CD4-positive, alpha-beta T cell (primary cell): ENCODE results near the gene RASA2. TPM values are rescaled to one million over a fixed set of nuclear protein-coding genes. Genes with fewer than 3 reads are reported as not detected.
A peak's percentile ranks its signal among the peaks of the same experiment; 100 is the strongest.

ENCODE experiments used
- ATAC-seq: fragments of 200-7000 bp; cut with Tn5 transposase; one replicate; pipeline ENCODE4 v1.10.0; 2022; ENCODE audit warnings: mild to moderate bottlenecking; ENCODE audit not compliant: poor library complexity
- CTCF ChIA-PET: fragments of 350-600 bp; sonication (Branson Sonifier 250); formaldehyde crosslinking; loops from one replicate; lab custom pipeline; 2021; ENCODE audit warnings: antibody characterized with exemption, inconsistent platforms; lab: Charles Lee
- POLR2A ChIA-PET: fragments of 350-600 bp; sonication (Branson Sonifier 250); formaldehyde crosslinking; loops from one replicate; lab custom pipeline; 2021; ENCODE audit warnings: antibody characterized with exemption, inconsistent platforms; lab: Charles Lee
- DNase-seq, 14 experiments: peaks; one replicate each; pipeline ENCODE4 v3.0.0-alpha.2; 2013 to 2020; ENCODE audit warnings: mixed read lengths in 2 of 14
- H3K27ac ChIP-seq, 2 donors: one replicate each; pipeline versions ENCODE4 v1.5.1 to v1.7.0; 2013; ENCODE audit warnings: low read length in 2 of 2, low read depth in 1 of 2, mild to moderate bottlenecking in 1 of 2
- H3K27me3 ChIP-seq, 2 experiments: 1 replicate in 1 of 2; 2 replicates in 1 of 2; pipeline versions ENCODE4 v1.6.1 to v1.7.0; 2013; ENCODE audit warnings: low read length in 2 of 2, control low read depth in 1 of 2, mild to moderate bottlenecking in 1 of 2, moderate library complexity in 1 of 2; ENCODE audit not compliant: insufficient read depth in 2 of 2, control insufficient read depth in 1 of 2
- H3K36me3 ChIP-seq: one replicate; pipeline ENCODE4 v1.6.1; 2013; ENCODE audit warnings: low read length, control low read depth; ENCODE audit not compliant: insufficient read depth
- H3K4me1 ChIP-seq: one replicate; pipeline ENCODE4 v1.6.1; 2013; ENCODE audit warnings: low read length, control low read depth; ENCODE audit not compliant: insufficient read depth
- H3K4me3 ChIP-seq: one replicate; pipeline ENCODE4 v1.5.1; 2013; ENCODE audit warnings: mild to moderate bottlenecking, low read length, moderate library complexity
- H3K9me3 ChIP-seq, 2 experiments: 1 replicate in 1 of 2; 2 replicates in 1 of 2; pipeline versions ENCODE4 v1.6.1 to v1.7.0; 2013; ENCODE audit warnings: low read length in 2 of 2, mild to moderate bottlenecking in 2 of 2, control low read depth in 1 of 2, moderate library complexity in 1 of 2; ENCODE audit not compliant: control insufficient read depth in 1 of 2, insufficient read depth in 1 of 2
- H3K27ac Mint-ChIP-seq: one replicate; pipeline ENCODE4 v1.8.0; 2020; ENCODE audit warnings: mixed read lengths
- H3K27me3 Mint-ChIP-seq: one replicate; pipeline ENCODE4 v1.8.0; 2021; ENCODE audit warnings: mixed read lengths
- H3K36me3 Mint-ChIP-seq: one replicate; pipeline ENCODE4 v1.8.0; 2021; ENCODE audit warnings: low read depth, mixed read lengths
- H3K4me1 Mint-ChIP-seq: one replicate; pipeline ENCODE4 v1.8.0; 2021; ENCODE audit warnings: low read depth, mixed read lengths
- H3K4me3 Mint-ChIP-seq: one replicate; pipeline ENCODE4 v1.8.0; 2020; ENCODE audit warnings: mild to moderate bottlenecking, mixed read lengths
- H3K9me3 Mint-ChIP-seq: one replicate; pipeline ENCODE4 v1.8.0; 2020; ENCODE audit warnings: mixed read lengths
- intact Hi-C, 2 experiments: fragments of 100-400 bp; cut with DNase I in 1 of 2; cut with micrococcal nuclease in 1 of 2; formaldehyde crosslinking; loops; one replicate each; pipeline versions ENCODE4 v1.15.1 to v1.9.0; 2023 to 2025; cut with DNase I, micrococcal nuclease
- total RNA-seq, 174 experiments: library from RNA in 2 of 174; stranded (reverse) in 2 of 174; gene quantifications; one replicate each; pipeline ENCODE4 v1.2.3 and lab custom pipeline; 2021 to 2026
- TF ChIP-seq, protein P1 (sequence below): fragments of 200-600 bp; IDR thresholded peaks from one replicate; pipeline ENCODE4 v1.8.0; 2022; ENCODE audit warnings: antibody characterized with exemption, mild to moderate bottlenecking

RASA2 gene
- total RNA-seq, 2 experiments from 2014 or later, result 96.1 to 96.4 TPM

DNA sequence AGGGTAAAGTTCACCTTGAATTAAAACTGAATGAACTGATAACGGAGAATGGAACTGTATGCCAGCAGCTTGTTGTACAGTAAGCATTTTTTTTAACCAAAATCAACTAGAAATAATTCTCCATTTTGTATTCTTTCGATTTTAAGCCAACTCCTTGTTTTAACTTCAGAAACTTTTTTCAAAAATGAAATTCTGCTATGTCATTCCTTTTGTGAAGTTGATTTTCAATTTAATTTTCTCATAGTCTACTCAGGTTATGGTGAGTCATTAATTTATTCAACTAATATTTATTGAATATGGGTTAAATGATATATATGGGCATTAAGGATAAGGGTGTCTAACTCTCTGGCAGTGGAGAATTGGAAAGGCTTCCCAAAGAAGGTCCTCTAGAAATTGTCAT lies 53.7 kb downstream of the RASA2 start:
- Mint-ChIP-seq H3K4me3 (no peak overlapping the region), H3K27ac (peak overlapping the region; percentile 62), H3K9me3 (peaks cover 8% of the 10 kb centered on the region), H3K27me3 (no peaks in the 10 kb centered on the region), H3K36me3 (peaks cover 88% of the 10 kb centered on the region), H3K4me1 (peaks cover 76% of the 10 kb centered on the region)
- no peaks in the 10 kb centered on the region for H3K27me3 ChIP-seq
- no peak for ATAC-seq
- POLR2A ChIA-PET, result interaction anchor here (1.9 kb wide), 1 partner anchor 51 kb away, joined by 5 read pairs; no protein-coding TSS in a partner anchor
- no peak overlapping the region for H3K4me3 ChIP-seq
- H3K9me3 ChIP-seq, result peaks cover 4 to 17% of the 10 kb centered on the region in 2 experiments
- TF ChIP-seq, protein P1, sequence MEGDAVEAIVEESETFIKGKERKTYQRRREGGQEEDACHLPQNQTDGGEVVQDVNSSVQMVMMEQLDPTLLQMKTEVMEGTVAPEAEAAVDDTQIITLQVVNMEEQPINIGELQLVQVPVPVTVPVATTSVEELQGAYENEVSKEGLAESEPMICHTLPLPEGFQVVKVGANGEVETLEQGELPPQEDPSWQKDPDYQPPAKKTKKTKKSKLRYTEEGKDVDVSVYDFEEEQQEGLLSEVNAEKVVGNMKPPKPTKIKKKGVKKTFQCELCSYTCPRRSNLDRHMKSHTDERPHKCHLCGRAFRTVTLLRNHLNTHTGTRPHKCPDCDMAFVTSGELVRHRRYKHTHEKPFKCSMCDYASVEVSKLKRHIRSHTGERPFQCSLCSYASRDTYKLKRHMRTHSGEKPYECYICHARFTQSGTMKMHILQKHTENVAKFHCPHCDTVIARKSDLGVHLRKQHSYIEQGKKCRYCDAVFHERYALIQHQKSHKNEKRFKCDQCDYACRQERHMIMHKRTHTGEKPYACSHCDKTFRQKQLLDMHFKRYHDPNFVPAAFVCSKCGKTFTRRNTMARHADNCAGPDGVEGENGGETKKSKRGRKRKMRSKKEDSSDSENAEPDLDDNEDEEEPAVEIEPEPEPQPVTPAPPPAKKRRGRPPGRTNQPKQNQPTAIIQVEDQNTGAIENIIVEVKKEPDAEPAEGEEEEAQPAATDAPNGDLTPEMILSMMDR, result no peak
- no peak overlapping the region for H3K27ac ChIP-seq
- CTCF ChIA-PET, result interaction anchor here (1.0 kb wide), 2 partner anchors 12 to 42 kb away, joined by 3 read pairs; no protein-coding TSS in a partner anchor
- DNase-seq, result no peak
- H3K4me1 ChIP-seq, result no peaks in the 10 kb centered on the region
- intact Hi-C loops, result no loop called here
- H3K36me3 ChIP-seq, result peaks cover 50% of the 10 kb centered on the region

DNA sequence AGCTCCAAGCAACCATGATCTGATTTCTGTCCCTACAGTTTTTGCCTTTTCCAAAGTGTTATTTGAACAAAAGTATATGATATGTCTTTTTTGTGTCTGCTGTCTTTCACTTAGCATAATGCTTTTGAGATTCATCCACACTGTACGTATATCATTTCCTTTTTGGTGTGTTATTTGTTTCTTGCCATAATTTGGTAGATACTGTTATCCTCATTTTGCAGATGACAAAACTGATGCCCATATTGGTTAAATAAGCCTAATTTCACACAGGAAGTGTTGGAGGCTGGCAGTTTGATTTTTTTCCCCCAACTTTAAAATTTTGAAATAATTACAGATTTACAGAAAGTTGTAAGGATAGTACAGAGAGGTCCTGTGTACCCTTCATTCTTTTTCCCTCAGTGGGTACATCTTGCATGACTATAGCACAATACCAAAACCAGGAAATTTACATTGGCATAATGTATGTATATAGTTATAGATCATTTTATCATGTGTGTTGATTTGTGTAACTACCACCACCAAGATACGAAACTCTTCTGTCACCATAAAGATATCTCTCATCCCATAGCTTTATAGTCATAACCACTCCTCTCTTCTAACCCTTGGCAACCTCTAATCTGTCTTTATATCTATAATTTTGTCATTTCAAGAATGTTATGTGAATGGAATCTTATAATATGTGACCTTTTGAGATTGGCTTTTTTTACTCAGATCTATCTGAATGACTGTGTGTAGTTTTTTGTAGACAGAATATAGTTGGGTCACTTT lies 55.6 kb downstream of the RASA2 start:
- H3K4me3 ChIP-seq, result no peak overlapping the region

DNA sequence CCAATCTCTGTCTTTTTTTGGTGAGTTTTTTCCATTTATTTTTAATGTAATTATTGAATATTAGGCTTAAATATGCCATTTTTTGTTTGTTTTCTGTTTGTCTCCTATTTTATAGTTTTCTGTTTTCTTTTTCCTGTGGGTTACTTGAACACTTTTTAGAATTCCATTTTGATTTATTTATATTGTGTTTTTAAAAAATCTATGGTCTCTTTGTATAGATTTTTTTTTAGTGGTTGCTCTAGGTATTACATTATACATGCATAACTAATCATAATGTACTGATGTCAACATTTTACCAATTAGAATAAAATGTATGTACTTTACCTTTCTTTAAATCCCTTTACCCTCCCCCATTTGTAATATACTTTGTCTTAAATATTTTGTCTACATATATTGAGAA lies 56.2 kb downstream of the RASA2 start:
- intact Hi-C loops, result loop anchor here in 1 of 2 experiments (2.0 kb wide), 1 partner anchor 14 kb away; no protein-coding TSS in a partner anchor
- Mint-ChIP-seq H3K9me3 (peaks cover 15% of the 10 kb centered on the region), H3K36me3 (peaks cover 94% of the 10 kb centered on the region), H3K4me1 (peaks cover 85% of the 10 kb centered on the region), H3K4me3 (no peak overlapping the region), H3K27ac (peak overlapping the region; percentile 37), H3K27me3 (no peaks in the 10 kb centered on the region)
- H3K36me3 ChIP-seq, result peaks cover 46% of the 10 kb centered on the region
- no peak overlapping the region for H3K27ac ChIP-seq
- H3K4me1 ChIP-seq, result no peaks in the 10 kb centered on the region
- ATAC-seq (no peak), DNase-seq (no peak)
- ChIA-PET CTCF (no interaction called here), POLR2A (no interaction called here)
- no peak overlapping the region for H3K4me3 ChIP-seq
- peaks cover 4 to 17% of the 10 kb centered on the region in 2 experiments for H3K9me3 ChIP-seq
- H3K27me3 ChIP-seq, result no peaks in the 10 kb centered on the region
- TF ChIP-seq, protein P1, result peak; percentile 37

More for the DNA sequence above, 55.6 kb downstream of the RASA2 start:
- Histone ChIP-seq H3K27ac (peak overlapping the region in 1 of 2 donors; percentile 8), H3K9me3 (peaks cover 4 to 17% of the 10 kb centered on the region in 2 experiments), H3K4me1 (no peaks in the 10 kb centered on the region), H3K27me3 (no peaks in the 10 kb centered on the region), H3K36me3 (peaks cover 46% of the 10 kb centered on the region)
- peak overlapping the region; percentile 0 for H3K4me3 Mint-ChIP-seq
- POLR2A ChIA-PET, result interaction anchor here (0.9 to 1.4 kb wide), 2 partner anchors 10 to 55 kb away, joined by 3 read pairs; no protein-coding TSS in a partner anchor
- H3K27me3 Mint-ChIP-seq, result no peaks in the 10 kb centered on the region
- CTCF ChIA-PET, result no interaction called here
- intact Hi-C loops, result loop anchor here in 1 of 2 experiments (2.0 kb wide), 1 partner anchor 14 kb away; no protein-coding TSS in a partner anchor
- DNase-seq (no peak), ATAC-seq (no peak)
- peaks cover 79% of the 10 kb centered on the region for H3K4me1 Mint-ChIP-seq
- TF ChIP-seq, protein P1, result no peak
- H3K36me3 Mint-ChIP-seq, result peaks cover 88% of the 10 kb centered on the region
- H3K9me3 Mint-ChIP-seq, result peaks cover 11% of the 10 kb centered on the region
- H3K27ac Mint-ChIP-seq, result peak overlapping the region; percentile 65
